ENCODE results near the gene ALDH3A2.

DNA sequence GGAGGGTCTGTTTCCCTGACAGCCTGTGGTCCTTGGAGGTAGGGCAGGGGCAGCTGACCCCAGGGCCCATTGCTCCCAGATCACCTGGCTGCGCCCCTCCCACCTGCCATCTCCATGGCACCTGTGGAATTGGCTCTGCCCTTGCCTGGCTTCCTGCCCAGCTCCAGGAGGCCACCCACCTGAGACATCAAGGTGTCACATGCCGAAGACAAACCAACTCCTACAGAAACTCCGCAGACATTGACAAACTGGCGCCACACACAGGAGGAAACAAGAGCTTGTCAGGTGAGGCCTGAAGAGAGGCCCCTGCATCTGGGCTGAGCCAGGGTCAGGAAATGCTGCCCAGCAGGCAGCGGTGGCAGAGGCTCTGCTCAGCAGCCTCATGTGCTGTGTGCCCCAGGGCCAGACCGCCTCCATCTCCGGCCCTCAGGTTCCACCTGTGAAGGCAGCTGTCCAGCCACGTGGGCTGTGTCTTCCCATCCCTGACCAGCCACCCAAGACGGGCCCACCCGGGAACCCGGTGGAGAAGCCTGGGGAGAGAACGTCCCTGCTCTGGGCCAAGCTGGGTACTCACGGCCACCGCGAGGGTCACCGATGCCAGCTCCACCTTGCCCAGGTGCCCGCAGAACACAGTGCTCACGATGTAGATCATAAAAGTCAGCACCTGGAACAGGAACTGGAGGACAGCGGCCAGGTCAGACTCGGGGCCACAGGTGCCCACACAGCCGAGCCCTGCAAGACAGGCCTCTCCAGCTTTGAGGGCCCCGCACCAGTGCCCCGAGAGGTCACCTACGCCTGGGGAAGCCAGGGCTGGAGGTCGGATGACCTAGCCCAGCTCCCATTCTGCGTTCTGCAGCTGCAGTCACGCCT lies 66.2 kb downstream of the ALDH3A2 start:
- TF ChIP-seq, protein P1, sequence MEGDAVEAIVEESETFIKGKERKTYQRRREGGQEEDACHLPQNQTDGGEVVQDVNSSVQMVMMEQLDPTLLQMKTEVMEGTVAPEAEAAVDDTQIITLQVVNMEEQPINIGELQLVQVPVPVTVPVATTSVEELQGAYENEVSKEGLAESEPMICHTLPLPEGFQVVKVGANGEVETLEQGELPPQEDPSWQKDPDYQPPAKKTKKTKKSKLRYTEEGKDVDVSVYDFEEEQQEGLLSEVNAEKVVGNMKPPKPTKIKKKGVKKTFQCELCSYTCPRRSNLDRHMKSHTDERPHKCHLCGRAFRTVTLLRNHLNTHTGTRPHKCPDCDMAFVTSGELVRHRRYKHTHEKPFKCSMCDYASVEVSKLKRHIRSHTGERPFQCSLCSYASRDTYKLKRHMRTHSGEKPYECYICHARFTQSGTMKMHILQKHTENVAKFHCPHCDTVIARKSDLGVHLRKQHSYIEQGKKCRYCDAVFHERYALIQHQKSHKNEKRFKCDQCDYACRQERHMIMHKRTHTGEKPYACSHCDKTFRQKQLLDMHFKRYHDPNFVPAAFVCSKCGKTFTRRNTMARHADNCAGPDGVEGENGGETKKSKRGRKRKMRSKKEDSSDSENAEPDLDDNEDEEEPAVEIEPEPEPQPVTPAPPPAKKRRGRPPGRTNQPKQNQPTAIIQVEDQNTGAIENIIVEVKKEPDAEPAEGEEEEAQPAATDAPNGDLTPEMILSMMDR (IDR thresholded peaks at IDR 0.05; ENCODE audit: borderline replicate concordance, extremely low read depth, low read length, poor library complexity, severe bottlenecking), result no peak
- no peak for TF ChIP-seq EZH2 (IDR thresholded peaks at IDR 0.05; ENCODE audit: borderline replicate concordance, low read depth, low read length, severe bottlenecking)

Data from DND-41 (cell line).